ENCODE data around the gene POLG2. TPM values are rescaled to one million over a fixed set of nuclear protein-coding genes. Genes with fewer than 3 reads are reported as not detected.

The POLG2 gene
- total RNA-seq, 1 donor from 2014 or later = 18.3 TPM

GRCh38 chr17:64458756-64459155, 38.1 kb downstream of the POLG2 start:
- no peaks in the 10 kb centered on the region for H3K36me3 Mint-ChIP-seq (ENCODE audit: unreplicated experiment)
- peaks cover 18% of the 10 kb centered on the region for H3K4me1 Mint-ChIP-seq (ENCODE audit: unreplicated experiment)
- H3K27ac Mint-ChIP-seq (ENCODE audit: unreplicated experiment) = no peak overlapping the region
- H3K9me3 Mint-ChIP-seq (ENCODE audit: unreplicated experiment) = no peaks in the 10 kb centered on the region
- H3K27me3 Mint-ChIP-seq (ENCODE audit: unreplicated experiment) = peaks cover 4% of the 10 kb centered on the region
- TF ChIP-seq, protein P1, sequence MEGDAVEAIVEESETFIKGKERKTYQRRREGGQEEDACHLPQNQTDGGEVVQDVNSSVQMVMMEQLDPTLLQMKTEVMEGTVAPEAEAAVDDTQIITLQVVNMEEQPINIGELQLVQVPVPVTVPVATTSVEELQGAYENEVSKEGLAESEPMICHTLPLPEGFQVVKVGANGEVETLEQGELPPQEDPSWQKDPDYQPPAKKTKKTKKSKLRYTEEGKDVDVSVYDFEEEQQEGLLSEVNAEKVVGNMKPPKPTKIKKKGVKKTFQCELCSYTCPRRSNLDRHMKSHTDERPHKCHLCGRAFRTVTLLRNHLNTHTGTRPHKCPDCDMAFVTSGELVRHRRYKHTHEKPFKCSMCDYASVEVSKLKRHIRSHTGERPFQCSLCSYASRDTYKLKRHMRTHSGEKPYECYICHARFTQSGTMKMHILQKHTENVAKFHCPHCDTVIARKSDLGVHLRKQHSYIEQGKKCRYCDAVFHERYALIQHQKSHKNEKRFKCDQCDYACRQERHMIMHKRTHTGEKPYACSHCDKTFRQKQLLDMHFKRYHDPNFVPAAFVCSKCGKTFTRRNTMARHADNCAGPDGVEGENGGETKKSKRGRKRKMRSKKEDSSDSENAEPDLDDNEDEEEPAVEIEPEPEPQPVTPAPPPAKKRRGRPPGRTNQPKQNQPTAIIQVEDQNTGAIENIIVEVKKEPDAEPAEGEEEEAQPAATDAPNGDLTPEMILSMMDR (IDR thresholded peaks at IDR 0.05) = no peak
- H3K4me3 Mint-ChIP-seq (ENCODE audit: unreplicated experiment) = no peak overlapping the region
- no peak for DNase-seq (ENCODE audit: extremely low spot score, unreplicated experiment)

- Mint-ChIP-seq H3K27me3 (ENCODE audit: unreplicated experiment) (peaks cover 7% of the 10 kb centered on the region), H3K4me3 (ENCODE audit: unreplicated experiment) (no peak overlapping the region), H3K36me3 (ENCODE audit: unreplicated experiment) (no peaks in the 10 kb centered on the region), H3K27ac (ENCODE audit: unreplicated experiment) (peak overlapping the region; percentile 52), H3K4me1 (ENCODE audit: unreplicated experiment) (peaks cover 18% of the 10 kb centered on the region), H3K9me3 (ENCODE audit: unreplicated experiment) (no peaks in the 10 kb centered on the region)
- TF ChIP-seq, protein P1 (IDR thresholded peaks at IDR 0.05) = no peak
- DNase-seq (ENCODE audit: extremely low spot score, unreplicated experiment) = no peak
These were observed 39.7 kb downstream of the POLG2 start for GRCh38 chr17:64457156-64457555.

- no peak overlapping the region for H3K27ac Mint-ChIP-seq (ENCODE audit: unreplicated experiment)
- no peaks in the 10 kb centered on the region for H3K9me3 Mint-ChIP-seq (ENCODE audit: unreplicated experiment)
- TF ChIP-seq, protein P1 (IDR thresholded peaks at IDR 0.05) = no peak
- no peak for DNase-seq (ENCODE audit: extremely low spot score, unreplicated experiment)
- peaks cover 18% of the 10 kb centered on the region for H3K4me1 Mint-ChIP-seq (ENCODE audit: unreplicated experiment)
- H3K36me3 Mint-ChIP-seq (ENCODE audit: unreplicated experiment) = no peaks in the 10 kb centered on the region
- no peak overlapping the region for H3K4me3 Mint-ChIP-seq (ENCODE audit: unreplicated experiment)
- peaks cover 5% of the 10 kb centered on the region for H3K27me3 Mint-ChIP-seq (ENCODE audit: unreplicated experiment)
These were observed 40.6 kb downstream of the POLG2 start for GRCh38 chr17:64455993-64456885.

DNA sequence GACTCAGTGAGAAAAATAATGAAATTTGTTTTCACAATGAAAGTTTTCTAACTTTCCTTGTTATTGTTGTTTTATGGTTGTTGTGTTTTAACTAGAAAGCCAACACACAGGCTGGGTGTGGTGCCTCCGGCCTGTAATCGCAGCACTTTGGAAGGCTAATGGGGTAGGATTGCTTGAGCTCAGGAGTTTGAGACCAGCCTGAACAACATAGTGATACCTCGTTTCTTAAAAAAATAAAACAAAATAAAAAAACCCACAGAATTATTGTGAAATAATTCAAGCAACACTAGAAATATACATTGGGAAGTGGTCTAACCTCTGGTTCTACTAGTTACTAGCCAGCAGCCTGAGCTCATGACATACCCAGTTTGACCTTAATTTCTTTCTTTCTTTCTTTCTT, 47.3 kb downstream of the POLG2 start:
- TF ChIP-seq, protein P1 (IDR thresholded peaks at IDR 0.05) = no peak
- H3K36me3 Mint-ChIP-seq (ENCODE audit: unreplicated experiment) = no peaks in the 10 kb centered on the region
- H3K27me3 Mint-ChIP-seq (ENCODE audit: unreplicated experiment) = peaks cover 5% of the 10 kb centered on the region
- no peak for DNase-seq (ENCODE audit: extremely low spot score, unreplicated experiment)
- no peak overlapping the region for H3K4me3 Mint-ChIP-seq (ENCODE audit: unreplicated experiment)
- H3K4me1 Mint-ChIP-seq (ENCODE audit: unreplicated experiment) = peaks cover 3% of the 10 kb centered on the region
- no peaks in the 10 kb centered on the region for H3K9me3 Mint-ChIP-seq (ENCODE audit: unreplicated experiment)
- H3K27ac Mint-ChIP-seq (ENCODE audit: unreplicated experiment) = no peak overlapping the region

DNA sequence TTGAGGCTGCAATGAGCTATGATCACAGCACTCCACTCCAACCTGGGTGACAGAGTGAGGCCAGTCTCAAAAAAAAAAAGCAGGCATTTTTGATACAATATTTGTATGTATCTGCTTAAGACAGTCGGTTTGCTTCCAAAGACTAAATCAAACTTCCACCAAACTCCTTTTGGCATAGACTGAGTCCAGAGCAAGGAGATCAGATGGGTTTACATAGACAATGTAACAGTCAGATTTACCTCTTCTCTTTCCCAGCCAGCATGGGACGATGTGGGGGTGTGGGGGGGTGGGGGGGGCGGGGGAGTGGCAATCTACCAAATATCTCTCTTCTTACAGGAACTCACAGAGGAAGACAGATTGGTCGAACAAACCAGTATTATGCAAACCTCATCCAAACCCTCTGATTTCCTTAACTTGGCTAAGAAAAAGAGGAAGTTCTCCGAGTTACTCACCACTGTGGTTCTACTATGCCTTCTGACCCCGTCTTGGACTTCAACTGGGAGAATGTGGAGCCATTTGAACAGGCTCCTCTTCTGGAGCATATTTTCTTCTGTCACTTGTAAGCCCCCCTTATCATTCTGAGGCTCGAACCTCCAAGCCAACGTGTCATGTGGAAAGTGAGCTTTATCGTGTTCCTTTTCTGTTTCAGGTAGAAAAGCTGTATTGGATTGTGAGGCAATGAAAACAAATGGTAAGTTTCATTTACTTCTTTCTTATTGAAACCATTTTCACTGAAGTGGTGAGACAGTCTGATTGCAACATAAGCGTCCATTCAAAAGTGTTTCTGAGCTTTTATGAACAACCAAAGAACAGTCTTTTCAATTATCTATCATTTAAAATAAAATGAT, 48.0 kb downstream of the POLG2 start, which contains the start of gene MILR1:
TSS of gene MILR1 (plus strand) at position 451 of the 848 bp plus-strand sequence. CDS start at position 505, 54 bp downstream.
- Mint-ChIP-seq H3K4me3 (ENCODE audit: unreplicated experiment) (no peak within 1 kb of the TSS), H3K4me1 (ENCODE audit: unreplicated experiment) (peaks cover 3% of the 10 kb centered on the region), H3K27me3 (ENCODE audit: unreplicated experiment) (peaks cover 5% of the 10 kb centered on the region), H3K27ac (ENCODE audit: unreplicated experiment) (no peak within 1 kb of the TSS), H3K36me3 (ENCODE audit: unreplicated experiment) (no peaks in the 10 kb centered on the region), H3K9me3 (ENCODE audit: unreplicated experiment) (no peaks in the 10 kb centered on the region)
- TF ChIP-seq, protein P1 (IDR thresholded peaks at IDR 0.05) = no peak
- no peak for DNase-seq (ENCODE audit: extremely low spot score, unreplicated experiment)
